Coronary artery (tissue), 2 donors: Measurements from ENCODE around the gene ANO8.
"Not testable (repeated sequence)": the region's sequence is repeated elsewhere in the genome, so short reads cannot be mapped to it uniquely, and the experiment has no call there.

Experiments
- DNase-seq: peaks from one replicate; pipeline ENCODE4 v3.0.0-alpha.2; 2017; ENCODE audit warnings: low spot score
- H3K27ac ChIP-seq, 2 donors: fragments of 200-600 bp; sonication (generic); one replicate each; pipeline ENCODE4 v1.5.1; 2016 to 2019
- H3K4me3 ChIP-seq: fragments of 200-600 bp; sonication (generic); 2 replicates; pipeline ENCODE4 v1.5.1; 2016; ENCODE audit warnings: mild to moderate bottlenecking, moderate library complexity
- TF ChIP-seq, protein P1 (sequence below): fragments of 200-600 bp; sonication (generic); IDR thresholded peaks from one replicate; pipeline ENCODE4 v1.5.1; 2019; ENCODE audit warnings: antibody characterized with exemption

Gene ANO8

DNA sequence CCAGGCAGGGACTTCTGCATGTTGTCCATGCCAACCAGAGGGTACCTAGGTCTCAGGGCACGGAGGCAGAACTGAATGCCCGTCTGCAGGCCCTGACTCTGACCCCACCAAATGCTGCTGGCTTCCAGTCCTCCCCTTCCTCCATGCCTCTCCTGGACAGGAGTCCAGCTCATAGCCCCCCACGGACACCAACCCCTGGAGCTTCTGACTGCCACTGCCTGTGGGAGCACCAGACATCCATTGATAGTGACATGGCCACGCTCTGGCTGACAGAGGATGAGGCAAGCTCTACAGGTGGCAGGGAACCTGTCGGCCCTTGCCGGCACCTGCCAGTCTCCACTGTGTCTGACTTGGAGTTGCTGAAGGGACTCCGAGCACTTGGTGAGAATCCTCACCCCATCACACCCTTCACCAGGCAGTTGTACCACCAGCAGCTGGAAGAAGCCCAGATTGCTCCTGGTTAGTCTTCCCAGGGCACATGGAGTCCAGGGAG lies 51.1 kb downstream of the ANO8 start:
- Histone ChIP-seq H3K4me3 (no peak overlapping the region), H3K27ac (no peak overlapping the region)
- no peak for DNase-seq
- TF ChIP-seq, protein P1, sequence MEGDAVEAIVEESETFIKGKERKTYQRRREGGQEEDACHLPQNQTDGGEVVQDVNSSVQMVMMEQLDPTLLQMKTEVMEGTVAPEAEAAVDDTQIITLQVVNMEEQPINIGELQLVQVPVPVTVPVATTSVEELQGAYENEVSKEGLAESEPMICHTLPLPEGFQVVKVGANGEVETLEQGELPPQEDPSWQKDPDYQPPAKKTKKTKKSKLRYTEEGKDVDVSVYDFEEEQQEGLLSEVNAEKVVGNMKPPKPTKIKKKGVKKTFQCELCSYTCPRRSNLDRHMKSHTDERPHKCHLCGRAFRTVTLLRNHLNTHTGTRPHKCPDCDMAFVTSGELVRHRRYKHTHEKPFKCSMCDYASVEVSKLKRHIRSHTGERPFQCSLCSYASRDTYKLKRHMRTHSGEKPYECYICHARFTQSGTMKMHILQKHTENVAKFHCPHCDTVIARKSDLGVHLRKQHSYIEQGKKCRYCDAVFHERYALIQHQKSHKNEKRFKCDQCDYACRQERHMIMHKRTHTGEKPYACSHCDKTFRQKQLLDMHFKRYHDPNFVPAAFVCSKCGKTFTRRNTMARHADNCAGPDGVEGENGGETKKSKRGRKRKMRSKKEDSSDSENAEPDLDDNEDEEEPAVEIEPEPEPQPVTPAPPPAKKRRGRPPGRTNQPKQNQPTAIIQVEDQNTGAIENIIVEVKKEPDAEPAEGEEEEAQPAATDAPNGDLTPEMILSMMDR = no peak

DNA sequence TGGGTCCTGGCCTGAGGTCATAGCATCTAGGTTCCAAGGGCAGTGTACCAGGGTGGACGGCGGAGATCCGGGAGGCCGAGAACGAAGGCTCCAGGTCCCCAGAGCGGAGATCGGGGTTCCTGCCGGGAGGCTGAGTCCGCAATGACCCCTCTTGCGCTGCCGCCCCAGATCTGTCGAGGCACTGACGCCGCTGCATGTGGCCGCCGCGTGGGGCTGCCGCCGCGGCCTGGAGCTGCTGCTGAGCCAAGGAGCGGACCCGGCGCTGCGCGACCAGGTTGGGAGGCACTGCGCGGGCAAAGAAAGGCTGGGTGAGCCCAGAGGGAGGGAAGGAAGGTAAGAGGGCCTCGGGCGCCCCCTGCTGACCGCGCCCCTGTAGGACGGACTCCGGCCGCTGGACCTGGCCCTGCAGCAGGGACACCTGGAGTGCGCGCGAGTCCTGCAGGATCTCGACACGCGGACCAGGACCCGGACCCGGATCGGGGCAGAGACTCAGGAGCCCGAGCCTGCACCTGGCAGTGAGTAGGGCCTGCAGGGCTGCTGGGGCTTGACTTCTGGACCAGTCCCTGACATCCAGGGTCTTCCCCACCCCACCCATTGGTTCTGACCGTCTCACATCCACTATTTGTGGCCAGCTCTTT lies 52.0 kb downstream of the ANO8 start:
- TF ChIP-seq, protein P1 = peak; percentile 92
- no peak for DNase-seq
- Histone ChIP-seq H3K27ac (no peak overlapping the region), H3K4me3 (peak overlapping the region; percentile 62)

DNA sequence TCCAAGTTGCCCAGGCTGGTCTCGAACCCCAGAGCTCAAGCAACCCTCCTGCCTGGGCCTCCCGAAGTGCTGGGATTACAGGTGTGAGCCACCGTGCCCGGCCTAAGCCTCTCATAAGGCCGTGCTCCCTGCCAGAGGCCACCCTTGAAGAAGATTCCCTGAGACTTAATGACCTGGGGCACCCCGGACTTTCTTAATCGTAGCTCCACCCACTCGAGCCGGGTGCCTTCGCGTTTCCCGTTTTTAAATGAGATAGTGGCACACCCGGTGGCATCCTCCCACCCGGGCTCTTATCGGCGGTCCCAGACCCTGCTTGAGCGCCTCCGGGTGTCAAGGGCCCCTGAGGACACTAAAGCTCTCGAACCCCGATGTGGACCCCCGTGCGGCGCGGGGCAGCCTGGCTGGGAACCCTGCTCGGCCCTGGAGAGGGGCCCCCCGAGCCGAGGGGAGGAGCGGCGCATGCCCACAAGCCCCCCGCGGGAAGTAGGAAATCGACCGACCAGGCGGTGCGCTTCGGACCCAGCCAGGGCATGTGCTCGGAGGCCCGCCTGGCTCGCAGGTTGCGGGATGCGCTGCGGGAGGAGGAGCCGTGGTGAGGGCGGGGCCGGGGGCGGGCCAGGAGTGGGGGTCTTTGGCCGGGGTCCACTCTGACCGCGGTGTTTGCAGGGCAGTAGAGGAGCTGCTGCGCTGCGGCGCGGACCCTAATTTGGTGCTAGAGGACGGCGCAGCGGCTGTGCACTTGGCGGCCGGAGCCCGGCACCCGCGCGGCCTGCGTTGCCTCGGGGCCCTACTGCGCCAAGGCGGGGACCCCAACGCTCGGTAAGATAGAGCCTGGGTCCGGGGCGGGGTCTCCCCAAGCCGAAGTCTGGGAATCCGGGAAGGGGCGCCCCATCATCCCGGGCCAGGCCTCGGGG lies 53.0 kb downstream of the ANO8 start, which contains the start of gene ANKLE1:
Gene ANKLE1 (plus strand): TSS at position 511 of the 914 bp plus-strand sequence. CDS start 20 bp downstream, at position 531.
- no peak for DNase-seq
- Histone ChIP-seq H3K27ac (no peak within 1 kb of the TSS), H3K4me3 (peak within 1 kb of the TSS; percentile 62)
- TF ChIP-seq, protein P1 = no peak

DNA sequence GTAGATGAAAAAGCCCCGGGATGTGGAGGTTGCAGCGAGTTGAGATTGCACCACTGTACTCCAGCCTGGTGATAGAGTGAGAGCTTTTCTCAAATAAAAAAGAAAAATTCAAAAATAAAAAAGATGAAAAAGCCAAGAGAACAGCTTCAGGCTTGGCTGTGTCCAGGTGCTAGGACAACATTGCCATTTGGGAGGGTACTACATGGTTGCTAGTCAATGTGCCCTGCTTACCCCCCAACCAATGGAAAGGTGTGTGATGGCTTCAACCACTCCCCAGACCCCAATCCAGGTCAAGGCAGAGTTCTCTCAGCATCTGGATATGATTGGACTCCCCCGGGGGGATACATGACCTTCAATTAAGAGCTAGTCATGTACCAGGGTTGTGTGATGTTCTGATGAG lies 55.2 kb downstream of the ANO8 start:
- TF ChIP-seq, protein P1 = no peak
- DNase-seq = no peak
- Histone ChIP-seq H3K27ac (no peak overlapping the region), H3K4me3 (no peak overlapping the region)

DNA sequence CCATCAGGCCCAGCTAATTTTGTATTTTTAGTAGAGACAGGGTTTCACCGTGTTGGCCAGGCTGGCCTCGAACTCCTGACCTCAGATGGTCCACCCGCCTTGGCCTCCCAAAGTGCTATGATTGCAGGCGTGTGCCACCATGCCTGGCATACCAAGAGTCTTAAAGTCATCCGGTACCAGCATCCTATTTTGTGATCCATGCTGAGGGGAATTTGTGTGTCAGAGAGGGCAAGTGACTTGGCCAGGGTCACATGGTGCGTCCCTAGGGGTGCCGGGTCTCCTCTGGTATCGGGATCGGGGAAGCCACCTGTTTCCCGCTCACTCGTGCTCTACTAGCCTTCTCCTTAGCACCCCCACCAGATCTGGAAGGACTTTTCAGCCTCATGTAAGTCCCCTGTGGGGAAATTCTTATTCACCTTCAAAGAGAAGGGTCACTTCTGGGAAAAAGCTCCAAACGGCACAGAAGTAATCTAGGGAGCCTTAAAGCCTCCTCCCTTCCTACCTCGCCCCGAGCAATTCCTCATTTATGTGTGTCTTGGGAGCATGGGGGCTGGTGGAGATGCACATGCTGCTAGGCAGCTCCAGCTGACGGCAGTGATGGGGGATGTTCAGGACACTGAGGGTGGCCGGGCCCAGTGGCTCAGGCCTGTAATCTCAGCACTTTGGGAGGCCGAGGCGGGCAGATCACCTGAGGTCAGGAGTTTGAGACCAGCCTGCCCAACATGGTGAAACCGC lies 59.0 kb downstream of the ANO8 start:
- no peak overlapping the region for H3K4me3 ChIP-seq
- TF ChIP-seq, protein P1 = no peak
- no peak overlapping the region for H3K27ac ChIP-seq
- DNase-seq = no peak

GRCh38 chr19:17274892-17275291 lies 59.8 kb downstream of the ANO8 start:
- not testable (repeated sequence) for H3K27ac ChIP-seq, DNase-seq, H3K4me3 ChIP-seq
